WTC11 (cell line): Measurements from ENCODE around the gene LAMA1. TPM values are rescaled to one million over a fixed set of nuclear protein-coding genes. Genes with fewer than 3 reads are reported as not detected.

ENCODE experiments used
- ATAC-seq: fragments of 200-7000 bp; cut with Tn5 transposase; 2 replicates; pipeline ENCODE4 v1.10.0; 2021; ENCODE audit warnings: mild to moderate bottlenecking, moderate library complexity
- CTCF ChIA-PET: fragments of 300-600 bp; sonication (Branson Sonifier 250); formaldehyde crosslinking; loops from one replicate; lab custom pipeline; 2021; ENCODE audit warnings: antibody characterized with exemption; lab: Charles Lee
- POLR2A ChIA-PET: fragments of 350-600 bp; sonication (Branson Sonifier 250); formaldehyde crosslinking; loops from one replicate; lab custom pipeline; 2021; ENCODE audit warnings: antibody characterized with exemption; lab: Charles Lee
- DNase-seq: peaks from one replicate; pipeline ENCODE4 v3.0.0; 2021; ENCODE audit warnings: low spot score
- H3K27ac Mint-ChIP-seq: 2 replicates; pipeline ENCODE4 v1.8.0; 2021; ENCODE audit warnings: mixed read lengths
- H3K27me3 Mint-ChIP-seq: 2 replicates; pipeline ENCODE4 v1.8.0; 2021; ENCODE audit warnings: low read depth, mild to moderate bottlenecking, moderate library complexity, mixed read lengths
- H3K36me3 Mint-ChIP-seq: 2 replicates; pipeline ENCODE4 v1.8.0; 2021; ENCODE audit warnings: mixed read lengths
- H3K4me1 Mint-ChIP-seq: 2 replicates; pipeline ENCODE4 v1.8.0; 2022; ENCODE audit warnings: mixed read lengths
- H3K4me3 Mint-ChIP-seq: 2 replicates; pipeline ENCODE4 v1.8.0; 2021; ENCODE audit warnings: mild to moderate bottlenecking, moderate library complexity, mixed read lengths
- H3K9me3 Mint-ChIP-seq: 2 replicates; pipeline ENCODE4 v1.8.0; 2021; ENCODE audit warnings: mixed read lengths
- ESRRA ChIP-seq: sonication (generic); formaldehyde crosslinking; IDR thresholded peaks from 2 replicates; pipeline ENCODE4 v1.8.1; 2022; ENCODE audit warnings: mild to moderate bottlenecking, missing genetic modification reagents, borderline replicate concordance
- MXD4 ChIP-seq: fragments of 250-450 bp; sonication (Bioruptor Pico); IDR thresholded peaks from 2 replicates; pipeline ENCODE4 v1.8.0; 2021; ENCODE audit warnings: mild to moderate bottlenecking, moderate library complexity, borderline replicate concordance
- NFE2L1 ChIP-seq: sonication (generic); formaldehyde crosslinking; IDR thresholded peaks from 2 replicates; pipeline ENCODE4 v1.8.1; 2023; ENCODE audit warnings: missing genetic modification reagents
- NR3C1 ChIP-seq: sonication (generic); formaldehyde crosslinking; conservative IDR thresholded peaks from 2 replicates; pipeline ENCODE4 v1.8.1; 2023; ENCODE audit warnings: low read depth, mild to moderate bottlenecking, missing genetic modification reagents
- PRRX2 ChIP-seq: fragments of 250-450 bp; sonication (Bioruptor Pico); IDR thresholded peaks from 2 replicates; pipeline ENCODE4 v1.8.0; 2021; ENCODE audit warnings: mild to moderate bottlenecking
- TP53 ChIP-seq: sonication (generic); formaldehyde crosslinking; IDR thresholded peaks from 2 replicates; pipeline ENCODE4 v1.8.1; 2023; ENCODE audit warnings: mild to moderate bottlenecking, missing genetic modification reagents
- total RNA-seq: library from RNA; stranded (reverse); gene quantifications from 3 replicates; pipeline ENCODE4 v1.2.3, GENCODE V29; 2021
- TF ChIP-seq, protein P1 (sequence below): sonication (generic); formaldehyde crosslinking; IDR thresholded peaks from 2 replicates; pipeline ENCODE4 v1.8.0; 2022; ENCODE audit warnings: mild to moderate bottlenecking, missing genetic modification reagents

LAMA1 gene
- total RNA-seq, 1 experiment from 2014 or later, result 50.7 TPM

DNA sequence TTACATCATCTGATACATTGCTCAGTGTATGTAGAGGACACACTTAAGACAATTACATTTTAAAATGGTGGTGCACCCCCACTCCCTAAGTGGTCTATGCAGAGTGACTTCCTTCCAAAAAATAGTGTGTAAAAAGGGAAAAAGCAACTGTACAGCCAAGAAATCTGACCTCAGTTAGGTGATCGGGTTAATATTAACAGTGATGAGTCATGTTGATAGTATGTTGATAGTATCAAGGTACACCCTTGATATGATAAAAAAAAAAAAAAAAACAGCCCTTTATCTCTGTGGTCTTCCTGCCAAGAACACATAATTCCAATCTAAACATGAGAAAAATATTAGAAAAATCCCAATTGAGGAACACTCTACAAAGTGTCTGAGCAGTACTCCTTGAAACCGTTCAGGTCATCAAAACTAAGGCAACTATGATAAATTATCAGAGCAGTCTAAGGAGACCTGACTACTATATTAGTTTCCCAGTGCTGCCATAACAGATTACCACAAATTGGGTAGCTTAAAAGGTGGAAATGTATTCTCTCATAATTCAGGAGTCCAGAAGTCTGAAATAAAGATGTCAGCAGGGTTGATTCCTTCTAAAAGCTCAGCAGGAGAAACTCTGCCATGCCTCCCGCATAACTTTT lies 216.2 kb downstream of the LAMA1 start:
- Mint-ChIP-seq H3K36me3 (peaks cover 25% of the 10 kb centered on the region), H3K4me3 (no peak overlapping the region), H3K27ac (no peak overlapping the region), H3K4me1 (peaks cover 5% of the 10 kb centered on the region), H3K27me3 (no peaks in the 10 kb centered on the region), H3K9me3 (peaks cover 18% of the 10 kb centered on the region)
- no peak for TF ChIP-seq TP53 (CRISPR knock-in tag)
- DNase-seq (no peak), ATAC-seq (no peak)
- ChIA-PET CTCF (no interaction called here), POLR2A (no interaction called here)

DNA sequence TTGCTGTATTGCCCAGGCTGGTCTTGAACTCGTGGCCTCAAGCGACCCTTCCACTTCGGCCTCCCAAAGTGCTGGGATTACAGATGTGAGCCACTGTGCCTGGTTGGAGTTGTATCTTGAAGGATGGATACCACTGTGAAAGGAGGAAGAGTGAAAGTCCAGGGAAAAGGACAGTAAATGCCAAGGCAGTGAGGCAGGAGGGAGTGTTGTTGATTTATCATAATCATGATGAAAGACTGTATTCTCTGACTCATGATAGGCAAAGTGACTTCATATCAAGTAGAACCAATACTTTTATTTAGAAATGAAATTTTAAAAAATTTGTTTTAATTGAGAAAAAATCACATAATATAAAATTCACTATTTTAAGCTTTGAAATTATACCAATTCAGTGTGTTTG lies 225.8 kb downstream of the LAMA1 start:
- TF ChIP-seq NR3C1, result no peak
- TF ChIP-seq NFE2L1, result no peak
- TF ChIP-seq, protein P1, sequence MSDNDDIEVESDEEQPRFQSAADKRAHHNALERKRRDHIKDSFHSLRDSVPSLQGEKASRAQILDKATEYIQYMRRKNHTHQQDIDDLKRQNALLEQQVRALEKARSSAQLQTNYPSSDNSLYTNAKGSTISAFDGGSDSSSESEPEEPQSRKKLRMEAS (CRISPR knock-in tag), result no peak
- TF ChIP-seq ESRRA (CRISPR knock-in tag), result no peak
- no peak for TF ChIP-seq MXD4 (CRISPR knock-in tag)
- TF ChIP-seq PRRX2 (CRISPR knock-in tag), result no peak
- Mint-ChIP-seq H3K4me1 (no peaks in the 10 kb centered on the region), H3K36me3 (peaks cover 15% of the 10 kb centered on the region), H3K4me3 (no peak overlapping the region), H3K27ac (no peak overlapping the region), H3K9me3 (no peaks in the 10 kb centered on the region), H3K27me3 (no peaks in the 10 kb centered on the region)
- ChIA-PET POLR2A (no interaction called here), CTCF (interaction anchor here (0.7 to 1.8 kb wide), 2 partner anchors 28 to 259 kb away, joined by 3 to 4 read pairs; no protein-coding TSS in a partner anchor)
- ATAC-seq (no peak), DNase-seq (no peak)

Other genes with a start within 250 kb of the LAMA1 start
- not detected in 3 replicates for gene LRRC30, start 113.3 kb upstream of the LAMA1 start, total RNA-seq